ENCODE data around the gene PDLIM1. TPM values are rescaled to one million over a fixed set of nuclear protein-coding genes. Genes with fewer than 3 reads are reported as not detected.

PDLIM1 gene
- total RNA-seq, 4 donors from 2014 or later, result 71.4 to 112 (median 77.7) TPM

GRCh38 chr10:95335933-95336699 lies 45.3 kb upstream of the PDLIM1 start:
- no peak overlapping the region for H3K27ac ChIP-seq
- WGBS, result 91% methylated on average over 19 of the region's 19 CpGs

GRCh38 chr10:95334805-95335144 lies 44.0 kb upstream of the PDLIM1 start:
- no peak overlapping the region for H3K4me3 ChIP-seq
- WGBS, result 82% methylated on average over 3 of the region's 3 CpGs
- H3K4me1 ChIP-seq, result peaks cover 15% of the 10 kb centered on the region
- no peaks in the 10 kb centered on the region for H3K27me3 ChIP-seq
- DNase-seq (ENCODE audit: low spot score in 2 of 2), result no peak
- peaks cover 16% of the 10 kb centered on the region for H3K36me3 ChIP-seq
- peak overlapping the region; percentile 50 for H3K27ac ChIP-seq
- TF ChIP-seq POLR2AphosphoS5 (IDR thresholded peaks at IDR 0.05), result no peak
- no peak for TF ChIP-seq CTCF (IDR thresholded peaks at IDR 0.05)
- TF ChIP-seq POLR2A (IDR thresholded peaks at IDR 0.05), result no peak
- no peak for TF ChIP-seq EP300 (IDR thresholded peaks at IDR 0.05)
- no peaks in the 10 kb centered on the region for H3K9me3 ChIP-seq

More at GRCh38 chr10:95335933-95336699, 45.3 kb upstream of the PDLIM1 start:
- no peaks in the 10 kb centered on the region for H3K9me3 ChIP-seq
- H3K36me3 ChIP-seq, result peaks cover 16% of the 10 kb centered on the region
- TF ChIP-seq POLR2A (IDR thresholded peaks at IDR 0.05) (no peak), CTCF (IDR thresholded peaks at IDR 0.05) (no peak), EP300 (IDR thresholded peaks at IDR 0.05) (no peak), POLR2AphosphoS5 (IDR thresholded peaks at IDR 0.05) (no peak)
- H3K4me1 ChIP-seq, result peaks cover 15% of the 10 kb centered on the region
- DNase-seq (ENCODE audit: low spot score in 2 of 2), result no peak
- no peak overlapping the region for H3K4me3 ChIP-seq
- no peaks in the 10 kb centered on the region for H3K27me3 ChIP-seq

GRCh38 chr10:95333997-95334804 lies 43.4 kb upstream of the PDLIM1 start:
- TF ChIP-seq POLR2AphosphoS5 (IDR thresholded peaks at IDR 0.05), result no peak
- TF ChIP-seq POLR2A (IDR thresholded peaks at IDR 0.05), result no peak
- TF ChIP-seq CTCF (IDR thresholded peaks at IDR 0.05), result no peak
- TF ChIP-seq EP300 (IDR thresholded peaks at IDR 0.05), result no peak
- H3K4me3 ChIP-seq, result no peak overlapping the region
- peaks cover 15% of the 10 kb centered on the region for H3K4me1 ChIP-seq
- no peaks in the 10 kb centered on the region for H3K27me3 ChIP-seq
- H3K27ac ChIP-seq, result peak overlapping the region; percentile 50
- peaks cover 15% of the 10 kb centered on the region for H3K36me3 ChIP-seq
- peak in 1 of 2 donors; percentile 76 for DNase-seq (ENCODE audit: low spot score in 2 of 2)
- H3K9me3 ChIP-seq, result no peaks in the 10 kb centered on the region
- WGBS, result 60% methylated on average over 12 of the region's 12 CpGs

GRCh38 chr10:95332666-95333249 lies 42.0 kb upstream of the PDLIM1 start:
- WGBS, result 96% methylated on average over 4 of the region's 4 CpGs
- H3K27ac ChIP-seq, result no peak overlapping the region
- peaks cover 5% of the 10 kb centered on the region for H3K36me3 ChIP-seq

More at GRCh38 chr10:95332666-95333249, 42.0 kb upstream of the PDLIM1 start:
- Histone ChIP-seq H3K9me3 (no peaks in the 10 kb centered on the region), H3K4me3 (no peak overlapping the region), H3K27me3 (no peaks in the 10 kb centered on the region), H3K4me1 (peaks cover 15% of the 10 kb centered on the region)
- no peak for TF ChIP-seq EP300 (IDR thresholded peaks at IDR 0.05)
- TF ChIP-seq POLR2A (IDR thresholded peaks at IDR 0.05), result no peak
- no peak for TF ChIP-seq CTCF (IDR thresholded peaks at IDR 0.05)
- no peak for TF ChIP-seq POLR2AphosphoS5 (IDR thresholded peaks at IDR 0.05)
- DNase-seq (ENCODE audit: low spot score in 2 of 2), result no peak
